ENCODE data around the gene PAIP2.
A peak's percentile ranks its signal among the peaks of the same experiment; 100 is the strongest.

PAIP2 gene

GRCh38 chr5:139389701-139390638 is 48.3 kb downstream of the PAIP2 start, which contains the start of gene MZB1:
TSS of gene MZB1 (minus strand) at chr5:139389913. CDS start at chr5:139389856, 57 bp downstream.
- Histone ChIP-seq H3K27me3 (ENCODE audit: control insufficient read depth, insufficient read depth, low read length) (peaks cover 6% of the 10 kb centered on the region), H3K36me3 (ENCODE audit: insufficient read depth, low read length) (no peaks in the 10 kb centered on the region), H3K4me3 (ENCODE audit: low read length) (no peak within 1 kb of the TSS), H3K9ac (ENCODE audit: low read depth, low read length) (no peak within 1 kb of the TSS), H3K9me3 (replicated peaks; ENCODE audit: low read length) (no peaks in the 10 kb centered on the region), H3K4me2 (ENCODE audit: low read length) (no peak within 1 kb of the TSS), H3K4me1 (ENCODE audit: control insufficient read depth, insufficient read depth, low read length) (peaks cover 38% of the 10 kb centered on the region)

- Histone ChIP-seq H3K4me2 (ENCODE audit: low read length) (peak overlapping the region; percentile 61), H3K4me3 (ENCODE audit: low read length) (peak overlapping the region; percentile 1), H3K27me3 (ENCODE audit: control insufficient read depth, insufficient read depth, low read length) (peaks cover 6% of the 10 kb centered on the region), H3K9ac (ENCODE audit: low read depth, low read length) (peak overlapping the region; percentile 32), H3K4me1 (ENCODE audit: control insufficient read depth, insufficient read depth, low read length) (peaks cover 40% of the 10 kb centered on the region), H3K36me3 (ENCODE audit: insufficient read depth, low read length) (no peaks in the 10 kb centered on the region), H3K9me3 (replicated peaks; ENCODE audit: low read length) (no peaks in the 10 kb centered on the region)
Observed at GRCh38 chr5:139390639-139391569, 49.2 kb downstream of the PAIP2 start.

GRCh38 chr5:139391570-139392323 is 50.1 kb downstream of the PAIP2 start:
- peaks cover 43% of the 10 kb centered on the region for H3K4me1 ChIP-seq (ENCODE audit: control insufficient read depth, insufficient read depth, low read length)
- H3K4me2 ChIP-seq (ENCODE audit: low read length): peak overlapping the region; percentile 61
- H3K36me3 ChIP-seq (ENCODE audit: insufficient read depth, low read length): no peaks in the 10 kb centered on the region
- H3K27me3 ChIP-seq (ENCODE audit: control insufficient read depth, insufficient read depth, low read length): peaks cover 6% of the 10 kb centered on the region
- H3K9ac ChIP-seq (ENCODE audit: low read depth, low read length): peak overlapping the region; percentile 32
- H3K9me3 ChIP-seq (replicated peaks; ENCODE audit: low read length): no peaks in the 10 kb centered on the region
- H3K4me3 ChIP-seq (ENCODE audit: low read length): peak overlapping the region; percentile 1

GRCh38 chr5:139392324-139392677 is 50.6 kb downstream of the PAIP2 start:
- Histone ChIP-seq H3K9me3 (replicated peaks; ENCODE audit: low read length) (no peaks in the 10 kb centered on the region), H3K4me1 (ENCODE audit: control insufficient read depth, insufficient read depth, low read length) (peaks cover 43% of the 10 kb centered on the region), H3K27me3 (ENCODE audit: control insufficient read depth, insufficient read depth, low read length) (peaks cover 6% of the 10 kb centered on the region), H3K4me3 (ENCODE audit: low read length) (no peak overlapping the region), H3K36me3 (ENCODE audit: insufficient read depth, low read length) (no peaks in the 10 kb centered on the region), H3K4me2 (ENCODE audit: low read length) (no peak overlapping the region), H3K9ac (ENCODE audit: low read depth, low read length) (no peak overlapping the region)

- H3K9me3 ChIP-seq (replicated peaks; ENCODE audit: low read length): no peaks in the 10 kb centered on the region
- H3K27me3 ChIP-seq (ENCODE audit: control insufficient read depth, insufficient read depth, low read length): peaks cover 6% of the 10 kb centered on the region
- no peak overlapping the region for H3K9ac ChIP-seq (ENCODE audit: low read depth, low read length)
- no peak overlapping the region for H3K4me3 ChIP-seq (ENCODE audit: low read length)
- H3K4me2 ChIP-seq (ENCODE audit: low read length): no peak overlapping the region
- peaks cover 43% of the 10 kb centered on the region for H3K4me1 ChIP-seq (ENCODE audit: control insufficient read depth, insufficient read depth, low read length)
- no peaks in the 10 kb centered on the region for H3K36me3 ChIP-seq (ENCODE audit: insufficient read depth, low read length)
Observed at GRCh38 chr5:139392678-139393496, 51.2 kb downstream of the PAIP2 start.

GRCh38 chr5:139393497-139394122 is 52.0 kb downstream of the PAIP2 start:
- Histone ChIP-seq H3K9me3 (replicated peaks; ENCODE audit: low read length) (no peaks in the 10 kb centered on the region), H3K36me3 (ENCODE audit: insufficient read depth, low read length) (no peaks in the 10 kb centered on the region), H3K4me1 (ENCODE audit: control insufficient read depth, insufficient read depth, low read length) (peaks cover 36% of the 10 kb centered on the region), H3K4me3 (ENCODE audit: low read length) (peak overlapping the region; percentile 67), H3K4me2 (ENCODE audit: low read length) (peak overlapping the region; percentile 68), H3K9ac (ENCODE audit: low read depth, low read length) (peak overlapping the region; percentile 57), H3K27me3 (ENCODE audit: control insufficient read depth, insufficient read depth, low read length) (peaks cover 6% of the 10 kb centered on the region)

- Histone ChIP-seq H3K27me3 (ENCODE audit: control insufficient read depth, insufficient read depth, low read length) (peaks cover 6% of the 10 kb centered on the region), H3K4me1 (ENCODE audit: control insufficient read depth, insufficient read depth, low read length) (peaks cover 36% of the 10 kb centered on the region), H3K36me3 (ENCODE audit: insufficient read depth, low read length) (no peaks in the 10 kb centered on the region), H3K9me3 (replicated peaks; ENCODE audit: low read length) (no peaks in the 10 kb centered on the region), H3K4me2 (ENCODE audit: low read length) (peak overlapping the region; percentile 68), H3K9ac (ENCODE audit: low read depth, low read length) (peak overlapping the region; percentile 57), H3K4me3 (ENCODE audit: low read length) (peak overlapping the region; percentile 67)
Observed at GRCh38 chr5:139394123-139394653, 52.5 kb downstream of the PAIP2 start.

DNA sequence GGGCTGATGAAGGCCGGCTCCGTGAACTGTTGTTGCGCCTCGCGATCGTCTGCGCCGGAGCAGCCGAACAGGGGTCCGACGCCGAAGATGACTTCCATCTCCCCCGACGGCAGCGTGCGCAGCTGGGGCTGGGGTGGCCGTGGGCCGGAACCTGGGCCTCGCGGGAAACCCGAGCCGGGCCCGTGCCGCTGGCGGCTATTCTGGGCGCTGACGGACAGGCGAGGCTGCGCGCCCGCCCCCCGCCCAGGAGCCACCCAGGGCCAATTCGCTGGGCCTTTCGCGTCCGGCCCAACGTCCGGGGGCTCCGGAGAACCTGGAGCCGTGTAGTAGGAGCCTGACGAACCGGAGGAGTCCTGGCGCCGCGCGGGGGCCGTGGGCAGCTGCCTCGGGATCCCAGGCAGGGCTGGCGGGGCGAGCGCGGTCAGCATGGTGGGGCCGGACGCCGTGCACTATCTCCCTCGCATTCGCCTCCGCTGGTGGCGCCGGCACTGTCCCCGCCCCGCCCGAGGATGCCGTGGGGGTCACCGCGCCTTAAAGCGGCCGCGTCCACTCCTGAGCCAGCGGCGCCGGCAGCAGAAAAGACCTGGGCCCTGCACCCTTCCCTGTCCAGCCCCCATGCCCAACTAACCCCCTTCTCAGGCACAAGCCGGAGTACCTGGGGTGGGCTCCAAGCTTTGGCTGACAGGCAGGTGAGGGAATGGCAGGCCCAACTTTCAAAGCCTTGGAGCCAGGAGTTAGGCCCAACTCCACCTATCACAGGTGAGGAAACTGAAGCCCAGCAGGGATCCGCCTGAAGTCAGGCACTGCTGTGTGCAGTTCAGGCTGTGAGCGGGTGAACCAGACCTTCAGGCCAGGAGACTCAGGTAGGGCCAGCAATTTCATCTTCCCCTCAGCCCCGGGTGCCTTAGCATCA is 53.3 kb downstream of the PAIP2 start, which contains the start of gene PROB1:
Gene PROB1, minus strand, starts transcription at position 451 of the 913 bp plus-strand sequence. Its CDS starts 23 bp downstream, at position 428.
- no peaks in the 10 kb centered on the region for H3K9me3 ChIP-seq (replicated peaks; ENCODE audit: low read length)
- H3K4me2 ChIP-seq (ENCODE audit: low read length): peak within 1 kb of the TSS; percentile 68
- H3K4me3 ChIP-seq (ENCODE audit: low read length): peak within 1 kb of the TSS; percentile 67
- peaks cover 36% of the 10 kb centered on the region for H3K4me1 ChIP-seq (ENCODE audit: control insufficient read depth, insufficient read depth, low read length)
- peaks cover 6% of the 10 kb centered on the region for H3K27me3 ChIP-seq (ENCODE audit: control insufficient read depth, insufficient read depth, low read length)
- peak within 1 kb of the TSS; percentile 57 for H3K9ac ChIP-seq (ENCODE audit: low read depth, low read length)
- no peaks in the 10 kb centered on the region for H3K36me3 ChIP-seq (ENCODE audit: insufficient read depth, low read length)

DNA sequence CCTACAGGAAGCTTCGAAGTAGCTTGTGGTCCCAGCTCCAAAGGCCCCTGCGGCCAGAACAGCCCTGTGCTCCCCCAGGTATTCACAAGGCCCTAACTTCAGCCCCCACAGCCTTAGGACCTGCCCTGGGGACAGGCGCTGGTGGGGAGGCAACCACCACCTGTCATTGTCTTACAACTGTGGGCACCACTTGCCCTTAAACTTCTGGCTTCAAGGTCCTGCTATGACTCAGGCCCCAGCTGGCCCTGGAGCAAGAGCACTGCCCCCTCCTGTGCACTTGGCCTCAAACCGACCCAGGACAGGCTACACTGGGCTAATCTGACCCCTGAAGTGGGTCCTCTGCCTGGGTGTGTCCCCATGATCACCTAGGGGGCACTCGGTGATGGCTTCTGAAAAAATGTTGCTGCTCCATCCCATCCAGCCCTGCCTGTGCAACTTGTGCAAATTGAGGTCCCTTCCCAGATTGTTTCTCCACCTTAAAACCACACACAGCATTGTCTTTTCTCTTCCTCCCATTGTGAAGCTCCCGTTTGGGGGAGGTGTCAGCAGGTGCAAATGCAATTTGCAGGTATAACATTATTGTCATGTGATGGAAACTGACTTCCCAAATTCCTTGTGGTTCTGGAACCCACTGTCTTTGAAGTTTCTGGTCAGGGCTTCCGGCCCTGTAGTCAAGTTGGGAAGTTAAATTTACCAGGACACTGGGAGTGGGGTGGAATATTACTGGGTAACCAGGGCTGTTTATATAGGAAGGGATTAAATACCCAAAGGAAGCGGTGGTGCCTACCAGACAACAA is 54.4 kb downstream of the PAIP2 start:
- H3K27me3 ChIP-seq (ENCODE audit: control insufficient read depth, insufficient read depth, low read length): peaks cover 6% of the 10 kb centered on the region
- no peak overlapping the region for H3K9ac ChIP-seq (ENCODE audit: low read depth, low read length)
- H3K4me3 ChIP-seq (ENCODE audit: low read length): no peak overlapping the region
- peaks cover 36% of the 10 kb centered on the region for H3K4me1 ChIP-seq (ENCODE audit: control insufficient read depth, insufficient read depth, low read length)
- H3K36me3 ChIP-seq (ENCODE audit: insufficient read depth, low read length): no peaks in the 10 kb centered on the region
- no peak overlapping the region for H3K4me2 ChIP-seq (ENCODE audit: low read length)
- H3K9me3 ChIP-seq (replicated peaks; ENCODE audit: low read length): no peaks in the 10 kb centered on the region

All from skeletal muscle satellite cell (primary cell).